Stimulated activated CD8-positive, alpha-beta memory T cell treated with anti-CD3 and anti-CD28 coated beads, Interleukin-12 subunit alpha, Interleukin-12 subunit beta, amount 100 ng/mL, for 24 hours (primary cell): Measurements from ENCODE around the gene TRMO.
"Not testable (repeated sequence)": the region's sequence is repeated elsewhere in the genome, so short reads cannot be mapped to it uniquely, and the experiment has no call there.

Source experiments
- DNase-seq: peaks from one replicate; pipeline ENCODE4 v3.0.0-alpha.2; 2020; ENCODE audit errors: extremely low read depth

TRMO gene

GRCh38 chr9:97921959-97922724, at the start of gene TRMO:
Gene TRMO, minus strand, starts transcription at chr9:97922500. Its CDS starts 7 bp downstream, at chr9:97922493.
- DNase-seq = peak; percentile 97

GRCh38 chr9:97970165-97970564, 47.9 kb upstream of the TRMO start:
- no peak for DNase-seq

GRCh38 chr9:97969014-97969413, 46.7 kb upstream of the TRMO start:
- no peak for DNase-seq

- no peak for DNase-seq
Measured at GRCh38 chr9:97966493-97966892, 44.2 kb upstream of the TRMO start.

GRCh38 chr9:97964901-97965300, 42.6 kb upstream of the TRMO start:
- DNase-seq = no peak

GRCh38 chr9:97963232-97963631, 40.9 kb upstream of the TRMO start:
- DNase-seq = no peak

GRCh38 chr9:97962575-97962974, 40.3 kb upstream of the TRMO start:
- DNase-seq = no peak

GRCh38 chr9:97962136-97962535, 39.8 kb upstream of the TRMO start:
- DNase-seq = no peak

GRCh38 chr9:97961361-97961760, 39.1 kb upstream of the TRMO start:
- no peak for DNase-seq

GRCh38 chr9:97960678-97961328, 38.5 kb upstream of the TRMO start:
- not testable (repeated sequence) for DNase-seq

- DNase-seq = no peak
Measured at GRCh38 chr9:97959585-97959984, 37.3 kb upstream of the TRMO start.

- DNase-seq = no peak
Measured at GRCh38 chr9:97958812-97959511, 36.7 kb upstream of the TRMO start.

GRCh38 chr9:97956331-97956730, 34.0 kb upstream of the TRMO start:
- DNase-seq = no peak

GRCh38 chr9:97954550-97954989, 32.3 kb upstream of the TRMO start:
- peak; percentile 14 for DNase-seq

GRCh38 chr9:97950873-97951272, 28.6 kb upstream of the TRMO start:
- DNase-seq = not testable (repeated sequence)

GRCh38 chr9:97947094-97947493, 24.8 kb upstream of the TRMO start:
- not testable (repeated sequence) for DNase-seq

- not testable (repeated sequence) for DNase-seq
Measured at GRCh38 chr9:97945470-97945869, 23.2 kb upstream of the TRMO start.

GRCh38 chr9:97944612-97945011, 22.3 kb upstream of the TRMO start:
- DNase-seq = no peak

GRCh38 chr9:97943308-97943855, 21.1 kb upstream of the TRMO start:
- no peak for DNase-seq

GRCh38 chr9:97941323-97941722, 19.0 kb upstream of the TRMO start:
- no peak for DNase-seq

GRCh38 chr9:97940741-97941140, 18.4 kb upstream of the TRMO start:
- DNase-seq = no peak

GRCh38 chr9:97940233-97940632, 17.9 kb upstream of the TRMO start:
- DNase-seq = no peak
